Mammary epithelial cell (primary cell): ENCODE measurements around the gene RIOK2.

Source experiments
- CTCF ChIP-seq, 2 donors: IDR thresholded peaks in 1 of 2; conservative IDR thresholded peaks in 1 of 2; 2 replicates each; pipeline ENCODE4 v1.5.1; 2011 to 2012; ENCODE audit warnings: inconsistent platforms in 2 of 2, low read length in 2 of 2, mild to moderate bottlenecking in 2 of 2, control low read depth in 1 of 2, low read depth in 1 of 2; ENCODE audit not compliant: insufficient read depth in 1 of 2; ENCODE audit errors: extremely low read depth in 1 of 2
- EZH2 ChIP-seq: IDR thresholded peaks from 2 replicates; pipeline ENCODE4 v1.6.1; 2012; ENCODE audit warnings: low read length, inconsistent platforms, borderline replicate concordance

- TF ChIP-seq CTCF (conservative IDR thresholded peaks at IDR 0.05 in 1 of 2, IDR thresholded peaks at IDR 0.05 in 1 of 2; ENCODE audit: extremely low read depth in 1 of 2, insufficient read depth in 1 of 2, low read depth in 1 of 2, low read length in 2 of 2) (no peak), EZH2 (no peak)
Measured at GRCh38 chr5:97127727-97128126, 55.3 kb downstream of the RIOK2 start.
